ENCODE results near the gene CD38.

CD38 gene

DNA sequence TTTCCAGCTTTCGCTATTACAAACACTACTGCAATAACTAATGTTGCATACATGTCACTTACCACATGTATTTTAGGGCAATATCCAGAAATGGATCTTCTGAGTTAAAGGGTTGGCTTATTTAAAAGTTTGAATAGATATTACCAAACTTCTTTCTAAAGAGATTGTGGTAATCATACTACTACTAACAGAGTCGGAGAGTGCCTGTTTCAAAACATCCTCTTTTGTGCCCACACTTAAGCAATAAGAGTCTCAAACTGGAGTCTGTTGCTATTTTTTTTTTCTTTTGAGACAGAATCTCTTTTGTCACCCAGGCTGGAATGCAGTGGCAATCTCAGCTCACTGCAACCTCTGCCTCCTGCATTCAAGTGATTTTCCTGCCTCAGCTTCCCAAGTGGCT, 124.6 kb downstream of the CD38 start:
- no peak for DNase-seq
